Karpas-422 (cell line): ENCODE measurements around the gene SASH1. TPM values are rescaled to one million over a fixed set of nuclear protein-coding genes. Genes with fewer than 3 reads are reported as not detected.

Experiments used
- DNase-seq: peaks from one replicate; pipeline ENCODE4 v3.0.0-alpha.2; 2015
- H2AFZ ChIP-seq: fragments of 200-600 bp; sonication (generic); 2 replicates; pipeline ENCODE4 v1.6.1; 2014; ENCODE audit warnings: antibody characterized with exemption, low read length, mixed read lengths
- H3K27ac ChIP-seq: fragments of 200-600 bp; sonication (generic); 2 replicates; pipeline ENCODE4 v1.5.1; 2014; ENCODE audit warnings: mild to moderate bottlenecking, low read length, moderate library complexity
- H3K27me3 ChIP-seq: fragments of 200-600 bp; sonication (generic); 2 replicates; pipeline ENCODE4 v1.6.1; 2014; ENCODE audit warnings: low read length, mixed read lengths
- H3K36me3 ChIP-seq: fragments of 200-600 bp; sonication (generic); 2 replicates; pipeline ENCODE4 v1.6.1; 2014; ENCODE audit warnings: low read length, mixed read lengths; ENCODE audit not compliant: insufficient read depth
- H3K4me1 ChIP-seq: fragments of 200-600 bp; sonication (generic); 2 replicates; pipeline ENCODE4 v1.6.1; 2014; ENCODE audit warnings: mild to moderate bottlenecking, low read length, mixed read lengths
- H3K4me2 ChIP-seq: fragments of 200-600 bp; sonication (generic); 2 replicates; pipeline ENCODE4 v1.6.1; 2014; ENCODE audit warnings: low read length, low read depth, mild to moderate bottlenecking; ENCODE audit not compliant: poor library complexity, severe bottlenecking
- H3K4me3 ChIP-seq: fragments of 200-600 bp; sonication (generic); 2 replicates; pipeline ENCODE4 v1.5.1; 2014; ENCODE audit warnings: mild to moderate bottlenecking, antibody characterized with exemption, low read length, mixed read lengths
- H3K79me2 ChIP-seq: fragments of 200-600 bp; sonication (generic); 2 replicates; pipeline ENCODE4 v1.6.1; 2014; ENCODE audit warnings: mild to moderate bottlenecking, low read length, mixed read lengths
- H3K9ac ChIP-seq: fragments of 200-600 bp; sonication (generic); 2 replicates; pipeline ENCODE4 v1.6.0; 2014; ENCODE audit warnings: low read length
- H3K9me2 ChIP-seq: fragments of 200-600 bp; sonication (generic), shearing (Covaris generic); replicated peaks from 2 replicates; pipeline ENCODE4 v1.6.0; 2014; ENCODE audit warnings: mild to moderate bottlenecking, low read length, moderate library complexity; ENCODE audit not compliant: insufficient read depth
- H3K9me3 ChIP-seq: fragments of 300-700, 200-600 bp; sonication (generic); 2 replicates; pipeline ENCODE4 v1.6.1; 2014; ENCODE audit warnings: low read length, mixed read lengths
- H4K20me1 ChIP-seq: fragments of 200-600 bp; sonication (generic); 2 replicates; pipeline ENCODE4 v1.6.1; 2014; ENCODE audit warnings: mild to moderate bottlenecking, antibody characterized with exemption, low read length, low read depth; ENCODE audit not compliant: insufficient read depth
- total RNA-seq: library from RNA; depleted of rRNA; stranded (reverse); fragments of >200 nt; shearing (Covaris generic); gene quantifications from 2 replicates; pipeline ENCODE4 v1.2.3, GENCODE V29; 2014; ENCODE audit warnings: low replicate concordance

SASH1 gene
- total RNA-seq, 1 experiment from 2014 or later, result 0.15 TPM

DNA sequence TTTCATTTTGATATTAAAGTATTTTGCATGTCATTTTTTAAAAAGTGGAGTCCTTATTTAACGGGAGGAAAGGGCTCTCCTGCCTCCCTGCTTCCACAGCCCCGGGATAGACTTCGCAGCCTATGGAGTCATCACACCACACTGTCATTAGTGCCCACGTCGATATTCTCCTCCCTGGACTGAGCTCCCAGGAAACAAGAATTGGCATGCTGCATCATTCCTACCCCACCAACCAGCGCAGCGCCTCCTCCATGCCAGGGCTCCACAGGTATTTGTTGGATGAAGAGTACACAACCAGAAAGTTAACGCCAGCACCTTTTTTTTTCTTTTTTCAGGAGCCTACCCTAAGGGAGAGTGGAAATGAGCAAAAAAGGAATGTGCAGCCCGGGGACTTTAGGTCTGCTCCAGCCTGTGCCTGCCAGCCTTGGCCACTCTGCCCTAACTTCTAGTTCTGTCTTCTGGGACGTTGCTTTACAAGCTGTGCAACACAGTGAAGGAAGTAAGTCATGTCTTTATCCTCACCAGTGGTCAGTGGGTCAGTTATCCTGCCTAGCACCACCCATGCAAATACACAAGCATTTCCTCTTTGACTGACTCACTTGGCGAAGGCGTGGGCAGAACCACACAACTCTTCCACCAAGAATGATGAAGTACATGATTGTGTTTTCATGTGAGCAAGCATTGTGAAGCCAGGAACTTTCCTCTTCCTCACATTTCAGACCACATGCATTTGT lies 223.5 kb downstream of the SASH1 start:
- no peak for DNase-seq
- no peaks in the 10 kb centered on the region for H3K27me3 ChIP-seq
- H4K20me1 ChIP-seq, result no peaks in the 10 kb centered on the region
- H3K4me2 ChIP-seq, result no peak overlapping the region
- H3K9ac ChIP-seq, result no peak overlapping the region
- no peaks in the 10 kb centered on the region for H3K4me1 ChIP-seq
- no peaks in the 10 kb centered on the region for H3K79me2 ChIP-seq
- no peaks in the 10 kb centered on the region for H3K9me2 ChIP-seq
- H3K9me3 ChIP-seq, result no peaks in the 10 kb centered on the region
- no peaks in the 10 kb centered on the region for H3K36me3 ChIP-seq
- no peak overlapping the region for H2AFZ ChIP-seq
- H3K4me3 ChIP-seq, result no peak overlapping the region
- H3K27ac ChIP-seq, result no peak overlapping the region

GRCh38 chr6:148566664-148567350 lies 224.2 kb downstream of the SASH1 start:
- Histone ChIP-seq H2AFZ (no peak overlapping the region), H3K4me1 (no peaks in the 10 kb centered on the region), H3K27ac (no peak overlapping the region), H3K9me3 (no peaks in the 10 kb centered on the region), H3K4me3 (no peak overlapping the region), H3K36me3 (no peaks in the 10 kb centered on the region), H3K4me2 (no peak overlapping the region), H3K27me3 (no peaks in the 10 kb centered on the region), H3K79me2 (no peaks in the 10 kb centered on the region), H3K9me2 (no peaks in the 10 kb centered on the region), H4K20me1 (no peaks in the 10 kb centered on the region), H3K9ac (no peak overlapping the region)
- DNase-seq, result no peak

DNA sequence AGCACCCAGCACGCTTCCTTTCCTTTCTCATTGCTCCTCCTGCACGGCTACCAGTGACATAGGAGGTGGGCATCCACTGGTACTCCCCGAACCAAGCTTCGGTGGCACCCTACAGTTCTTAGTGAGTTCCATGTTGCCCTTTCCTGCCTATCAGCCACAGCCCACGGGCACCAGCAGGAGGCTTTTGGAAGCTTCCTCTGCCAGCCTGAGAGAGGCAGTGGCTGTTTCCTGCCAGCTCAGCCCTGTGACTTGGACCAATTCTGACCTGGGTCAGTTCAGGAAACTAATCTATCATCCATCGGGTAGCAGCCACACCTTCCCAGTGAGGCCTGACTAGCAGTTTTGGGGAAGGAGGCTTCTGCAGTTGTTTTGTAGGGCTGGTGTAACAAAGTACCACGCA lies 227.8 kb downstream of the SASH1 start:
- no peaks in the 10 kb centered on the region for H3K9me3 ChIP-seq
- H3K4me3 ChIP-seq, result no peak overlapping the region
- no peaks in the 10 kb centered on the region for H3K4me1 ChIP-seq
- H3K4me2 ChIP-seq, result no peak overlapping the region
- no peaks in the 10 kb centered on the region for H3K27me3 ChIP-seq
- no peaks in the 10 kb centered on the region for H3K9me2 ChIP-seq
- H3K79me2 ChIP-seq, result no peaks in the 10 kb centered on the region
- H3K9ac ChIP-seq, result no peak overlapping the region
- no peak for DNase-seq
- H3K36me3 ChIP-seq, result no peaks in the 10 kb centered on the region
- no peaks in the 10 kb centered on the region for H4K20me1 ChIP-seq
- no peak overlapping the region for H2AFZ ChIP-seq
- H3K27ac ChIP-seq, result no peak overlapping the region

GRCh38 chr6:148572676-148573335 lies 230.2 kb downstream of the SASH1 start:
- Histone ChIP-seq H3K9me2 (no peaks in the 10 kb centered on the region), H3K9me3 (no peaks in the 10 kb centered on the region), H2AFZ (no peak overlapping the region), H3K4me2 (no peak overlapping the region), H3K4me3 (no peak overlapping the region), H3K36me3 (no peaks in the 10 kb centered on the region), H3K27ac (no peak overlapping the region), H3K9ac (no peak overlapping the region), H4K20me1 (no peaks in the 10 kb centered on the region), H3K4me1 (no peaks in the 10 kb centered on the region), H3K27me3 (no peaks in the 10 kb centered on the region), H3K79me2 (no peaks in the 10 kb centered on the region)
- DNase-seq, result no peak

DNA sequence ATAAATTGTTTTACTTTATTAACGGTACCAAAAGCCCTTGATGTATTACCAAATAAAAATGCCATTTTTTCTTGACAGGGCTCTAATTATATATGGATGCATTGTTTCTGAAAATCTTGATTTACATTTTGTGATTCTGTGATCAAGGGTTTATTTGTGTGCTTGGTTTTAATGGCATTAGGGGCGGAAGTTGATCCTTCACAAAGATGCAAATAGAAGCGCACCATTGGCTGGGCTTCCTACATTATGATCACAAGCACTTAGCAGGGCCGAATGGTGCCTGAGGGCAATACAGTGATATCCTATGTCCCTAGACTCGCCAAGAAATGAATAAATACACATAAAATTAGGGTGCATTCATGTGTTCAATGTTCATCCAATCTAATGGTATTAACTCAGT lies 231.3 kb downstream of the SASH1 start:
- H3K4me1 ChIP-seq, result no peaks in the 10 kb centered on the region
- no peak overlapping the region for H3K4me3 ChIP-seq
- H3K79me2 ChIP-seq, result no peaks in the 10 kb centered on the region
- no peaks in the 10 kb centered on the region for H4K20me1 ChIP-seq
- no peak for DNase-seq
- no peaks in the 10 kb centered on the region for H3K36me3 ChIP-seq
- no peak overlapping the region for H3K27ac ChIP-seq
- no peaks in the 10 kb centered on the region for H3K27me3 ChIP-seq
- no peak overlapping the region for H2AFZ ChIP-seq
- no peaks in the 10 kb centered on the region for H3K9me3 ChIP-seq
- no peak overlapping the region for H3K4me2 ChIP-seq
- no peaks in the 10 kb centered on the region for H3K9me2 ChIP-seq
- no peak overlapping the region for H3K9ac ChIP-seq

GRCh38 chr6:148577687-148578488 lies 235.2 kb downstream of the SASH1 start:
- H3K4me3 ChIP-seq, result no peak overlapping the region
- H2AFZ ChIP-seq, result no peak overlapping the region
- H3K27me3 ChIP-seq, result no peaks in the 10 kb centered on the region
- no peak overlapping the region for H3K27ac ChIP-seq
- H3K4me2 ChIP-seq, result no peak overlapping the region
- H3K36me3 ChIP-seq, result no peaks in the 10 kb centered on the region
- H3K9me2 ChIP-seq, result no peaks in the 10 kb centered on the region
- H3K4me1 ChIP-seq, result no peaks in the 10 kb centered on the region
- H3K79me2 ChIP-seq, result no peaks in the 10 kb centered on the region
- H4K20me1 ChIP-seq, result no peaks in the 10 kb centered on the region
- H3K9ac ChIP-seq, result no peak overlapping the region
- no peaks in the 10 kb centered on the region for H3K9me3 ChIP-seq
- DNase-seq, result peak; percentile 82

GRCh38 chr6:148578489-148578814 lies 235.8 kb downstream of the SASH1 start:
- no peaks in the 10 kb centered on the region for H3K9me3 ChIP-seq
- H3K79me2 ChIP-seq, result no peaks in the 10 kb centered on the region
- no peaks in the 10 kb centered on the region for H3K36me3 ChIP-seq
- H2AFZ ChIP-seq, result no peak overlapping the region
- H3K27me3 ChIP-seq, result no peaks in the 10 kb centered on the region
- H3K4me1 ChIP-seq, result no peaks in the 10 kb centered on the region
- no peak overlapping the region for H3K4me3 ChIP-seq
- no peak overlapping the region for H3K9ac ChIP-seq
- no peak overlapping the region for H3K27ac ChIP-seq
- no peak for DNase-seq
- no peaks in the 10 kb centered on the region for H3K9me2 ChIP-seq
- H4K20me1 ChIP-seq, result no peaks in the 10 kb centered on the region
- no peak overlapping the region for H3K4me2 ChIP-seq
